GM12878 (cell line): ENCODE measurements around the gene KRT86. TPM values are rescaled to one million over a fixed set of nuclear protein-coding genes. Genes with fewer than 3 reads are reported as not detected.

Experiments
- ATAC-seq: fragments of 200-7000 bp; cut with Tn5 transposase; 3 replicates; pipeline ENCODE4 v1.9.1; 2020; ENCODE audit warnings: mild to moderate bottlenecking, moderate library complexity
- BruUV-seq: library from RNA; stranded (reverse); fragments of 400-500 nt; replicated peaks from 2 replicates; lab custom pipeline; 2021; lab: Mats Ljungman, UMichigan
- CTCF ChIA-PET: fragments of 300-600 bp; sonication (Branson Sonifier 250); formaldehyde crosslinking; extraction: SDS; loops from one replicate; lab custom pipeline; 2021; ENCODE audit warnings: inconsistent platforms; lab: Yijun Ruan, JAX
- POLR2A ChIA-PET: fragments of 350-600 bp; formaldehyde crosslinking; extraction: SDS; loops from one replicate; lab custom pipeline; 2021; ENCODE audit warnings: inconsistent platforms; lab: Charles Lee
- RAD21 ChIA-PET: fragments of 300-600 bp; sonication (Branson Sonifier 250); formaldehyde crosslinking; loops from one replicate; lab custom pipeline; 2023; ENCODE audit warnings: antibody characterized with exemption; ENCODE audit not compliant: unreplicated experiment; lab: Charles Lee
- SMC1A ChIA-PET: fragments of 300-600 bp; sonication (Branson Sonifier 250); formaldehyde crosslinking; loops from one replicate; lab custom pipeline; 2023; ENCODE audit not compliant: unreplicated experiment, uncharacterized antibody; lab: Charles Lee
- DNase-seq: peaks from one replicate; pipeline ENCODE4 v3.0.0-alpha.2; 2011; ENCODE audit warnings: low read depth, low spot score
- FAIRE-seq: peaks from 3 replicates; lab custom pipeline; 2011; peaks lifted over from hg19 to GRCh38; lab: Jason Lieb, UNC
- H2AFZ ChIP-seq: 2 replicates; pipeline ENCODE4 v1.6.0; 2011; ENCODE audit warnings: low read depth, low read length, control low read depth; ENCODE audit not compliant: control insufficient read depth
- H3K27ac ChIP-seq: 2 replicates; pipeline ENCODE4 v1.5.1; 2011; ENCODE audit warnings: control low read depth; ENCODE audit not compliant: control insufficient read depth, insufficient read depth
- H3K27me3 ChIP-seq, 2 experiments: replicated peaks in 1 of 2; 2 replicates each; pipeline versions ENCODE4 v1.6.0 to v1.6.1; 2011; ENCODE audit warnings: low read length in 1 of 2; ENCODE audit not compliant: control insufficient read depth in 2 of 2, insufficient read depth in 2 of 2
- H3K36me3 ChIP-seq, 2 experiments: 2 replicates each; pipeline ENCODE4 v1.5.1; 2011; ENCODE audit warnings: low read length in 1 of 2; ENCODE audit not compliant: control insufficient read depth in 2 of 2, insufficient read depth in 2 of 2
- H3K4me1 ChIP-seq: 2 replicates; pipeline ENCODE4 v1.6.1; 2011; ENCODE audit warnings: mild to moderate bottlenecking, low read length, moderate library complexity, mixed read lengths; ENCODE audit not compliant: control insufficient read depth, insufficient read depth
- H3K4me2 ChIP-seq: 2 replicates; pipeline ENCODE4 v1.6.0; 2011; ENCODE audit warnings: control low read depth; ENCODE audit not compliant: control insufficient read depth, insufficient read depth
- H3K4me3 ChIP-seq: fragments of 200-600 bp; sonication (generic); 2 replicates; pipeline ENCODE4 v1.5.1; 2016
- H3K79me2 ChIP-seq: 2 replicates; pipeline ENCODE4 v1.6.0; 2011; ENCODE audit warnings: low read length; ENCODE audit not compliant: control insufficient read depth, insufficient read depth
- H3K9ac ChIP-seq: 2 replicates; pipeline ENCODE4 v1.8.0; 2011; ENCODE audit warnings: low read length, control low read depth, mixed read lengths; ENCODE audit not compliant: control insufficient read depth, insufficient read depth
- H3K9me3 ChIP-seq: replicated peaks from 3 replicates; pipeline ENCODE4 v1.5.1; 2011; ENCODE audit warnings: mild to moderate bottlenecking, low read length; ENCODE audit not compliant: control insufficient read depth, insufficient read depth
- H4K20me1 ChIP-seq: 2 replicates; pipeline ENCODE4 v1.6.0; 2011; ENCODE audit not compliant: control insufficient read depth, insufficient read depth
- ZNF217 ChIP-seq: fragments of 450-650 bp; IDR thresholded peaks from 2 replicates; pipeline ENCODE4 v1.6.1; 2017; ENCODE audit warnings: antibody characterized with exemption, mild to moderate bottlenecking
- WGBS: methylation state at CpG from one replicate; pipeline ENCODE4 v1.1.6; 2016; ENCODE audit warnings: low lambda C conversion rate; ENCODE audit not compliant: insufficient replicate concordance, insufficient coverage; ENCODE audit errors: missing lambda C conversion rate; 5-methylcytosine and 5-hydroxymethylcytosine counted together
- in situ Hi-C: fragments of 300-500 bp; cut with MboI; formaldehyde crosslinking; loops from 9 replicates; pipeline ENCODE4 v1.14.3; 2018; ENCODE audit warnings: mixed read lengths
- intact Hi-C: fragments of 100-400 bp; cut with micrococcal nuclease; formaldehyde crosslinking; loops from one replicate; pipeline ENCODE4 v1.14.2; 2022; ENCODE audit not compliant: unreplicated experiment
- polyA plus RNA-seq, 11 experiments: library from polyadenylated mRNA; depleted of rRNA in 4 of 11; unstranded in 6 of 11; stranded (reverse) in 5 of 11; fragments of >200 nt; fragmentation: Nextera tagmentation in 4 of 11; fragmentation: Illumina TruSeq in 1 of 11; extraction: Ambion mirVana in 4 of 11; extraction: Trizol in 1 of 11; gene quantifications; 1 replicate in 1 of 11; 2 replicates in 10 of 11; pipeline versions ENCODE4 v1.2.1 to v1.2.3, GENCODE V29; 2011 to 2016; ENCODE audit warnings: inconsistent platforms in 2 of 11, missing spikeins in 2 of 11, low read depth in 1 of 11
- total RNA-seq, 4 experiments: library from RNA; depleted of rRNA in 3 of 4; stranded (reverse); fragments of >200 nt in 3 of 4; fragmentation: Illumina TruSeq in 1 of 4; extraction: Trizol in 1 of 4; gene quantifications; 2 replicates each; pipeline versions ENCODE4 v1.2.1 to v1.2.3, GENCODE V29; 2013 to 2021
- TF ChIP-seq, protein P1 (sequence below): fragments of 450-650 bp; IDR thresholded peaks from 2 replicates; pipeline ENCODE4 v1.6.1; 2016; ENCODE audit warnings: mild to moderate bottlenecking

Gene KRT86
- total and polyA plus RNA-seq, 10 of the 15 experiments (the other 5 are each of a cell fraction or from before 2014, with no cell fraction given): 0.11 to 0.54 (median 0.18) TPM; not detected in 4

DNA sequence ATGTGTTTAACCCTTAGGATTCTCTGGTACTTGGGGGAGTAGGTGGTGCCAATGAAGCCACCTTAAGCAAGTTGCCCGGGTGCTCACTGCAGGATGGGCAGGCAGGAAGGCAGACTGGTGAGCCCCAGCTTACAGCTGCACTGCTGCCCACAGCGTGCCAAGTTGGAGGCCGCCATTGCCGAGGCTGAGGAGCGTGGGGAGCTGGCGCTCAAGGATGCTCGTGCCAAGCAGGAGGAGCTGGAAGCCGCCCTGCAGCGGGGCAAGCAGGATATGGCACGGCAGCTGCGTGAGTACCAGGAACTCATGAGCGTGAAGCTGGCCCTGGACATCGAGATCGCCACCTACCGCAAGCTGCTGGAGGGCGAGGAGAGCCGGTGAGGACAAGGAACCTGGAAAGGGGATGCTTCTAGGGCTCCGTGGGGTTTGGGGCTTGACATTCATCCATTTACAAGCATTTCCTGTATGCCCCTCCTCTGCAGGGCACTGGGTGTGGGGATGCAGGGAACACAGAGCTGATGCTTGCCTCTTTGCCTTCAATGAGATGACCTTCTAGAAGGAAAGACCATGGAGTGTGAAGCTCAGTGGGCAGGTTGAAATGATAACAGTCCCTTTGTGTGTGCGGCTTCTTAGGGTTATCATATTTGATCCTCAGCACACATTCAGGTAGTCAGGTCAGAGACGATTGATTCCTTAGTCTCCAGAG is 29.0 kb upstream of the KRT86 start:
- Histone ChIP-seq H3K4me1 (peaks cover 22% of the 10 kb centered on the region), H3K4me3 (peak overlapping the region; percentile 50; the same call in 1 of the 2 replicates), H3K27ac (no peak overlapping the region), H3K9ac (no peak overlapping the region), H3K9me3 (no peaks in the 10 kb centered on the region), H4K20me1 (no peaks in the 10 kb centered on the region), H3K36me3 (no peaks in the 10 kb centered on the region), H3K27me3 (no peaks in the 10 kb centered on the region; a peak in 1 of 4 replicates), H3K4me2 (peak overlapping the region; percentile 64), H2AFZ (no peak overlapping the region), H3K79me2 (no peaks in the 10 kb centered on the region; the same call in 1 of the 2 replicates)
- intact Hi-C loops: no loop called here
- 86% methylated on average over 20 of the region's 20 CpGs for WGBS
- ChIA-PET CTCF (interaction anchor here (0.6 to 5.1 kb wide), 9 partner anchors 7 to 219 kb away, joined by 3 to 42 read pairs (median 7); no protein-coding TSS in a partner anchor), RAD21 (interaction anchor here (0.6 to 1.9 kb wide), 3 partner anchors 33 to 90 kb away, joined by 3 to 7 read pairs (median 3); no protein-coding TSS in a partner anchor), POLR2A (no interaction called here), SMC1A (interaction anchor here (1.0 to 2.5 kb wide), 8 partner anchors 8 to 82 kb away, joined by 3 to 13 read pairs (median 4); no protein-coding TSS in a partner anchor)
- FAIRE-seq (no peak), DNase-seq (no peak), ATAC-seq (no peak)
- BruUV-seq: no TSS peak
- in situ Hi-C loops: no loop called here
- TF ChIP-seq, protein P1, sequence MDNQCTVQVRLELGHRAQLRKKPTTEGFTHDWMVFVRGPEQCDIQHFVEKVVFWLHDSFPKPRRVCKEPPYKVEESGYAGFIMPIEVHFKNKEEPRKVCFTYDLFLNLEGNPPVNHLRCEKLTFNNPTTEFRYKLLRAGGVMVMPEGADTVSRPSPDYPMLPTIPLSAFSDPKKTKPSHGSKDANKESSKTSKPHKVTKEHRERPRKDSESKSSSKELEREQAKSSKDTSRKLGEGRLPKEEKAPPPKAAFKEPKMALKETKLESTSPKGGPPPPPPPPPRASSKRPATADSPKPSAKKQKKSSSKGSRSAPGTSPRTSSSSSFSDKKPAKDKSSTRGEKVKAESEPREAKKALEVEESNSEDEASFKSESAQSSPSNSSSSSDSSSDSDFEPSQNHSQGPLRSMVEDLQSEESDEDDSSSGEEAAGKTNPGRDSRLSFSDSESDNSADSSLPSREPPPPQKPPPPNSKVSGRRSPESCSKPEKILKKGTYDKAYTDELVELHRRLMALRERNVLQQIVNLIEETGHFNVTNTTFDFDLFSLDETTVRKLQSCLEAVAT: peak; percentile 56; the same call in 1 of the 2 replicates
- no peak for TF ChIP-seq ZNF217
